Measurements from ENCODE around the gene ZDHHC14.

The ZDHHC14 gene

GRCh38 chr6:157602521-157603295, 221.7 kb downstream of the ZDHHC14 start:
- TF ChIP-seq, protein P1, sequence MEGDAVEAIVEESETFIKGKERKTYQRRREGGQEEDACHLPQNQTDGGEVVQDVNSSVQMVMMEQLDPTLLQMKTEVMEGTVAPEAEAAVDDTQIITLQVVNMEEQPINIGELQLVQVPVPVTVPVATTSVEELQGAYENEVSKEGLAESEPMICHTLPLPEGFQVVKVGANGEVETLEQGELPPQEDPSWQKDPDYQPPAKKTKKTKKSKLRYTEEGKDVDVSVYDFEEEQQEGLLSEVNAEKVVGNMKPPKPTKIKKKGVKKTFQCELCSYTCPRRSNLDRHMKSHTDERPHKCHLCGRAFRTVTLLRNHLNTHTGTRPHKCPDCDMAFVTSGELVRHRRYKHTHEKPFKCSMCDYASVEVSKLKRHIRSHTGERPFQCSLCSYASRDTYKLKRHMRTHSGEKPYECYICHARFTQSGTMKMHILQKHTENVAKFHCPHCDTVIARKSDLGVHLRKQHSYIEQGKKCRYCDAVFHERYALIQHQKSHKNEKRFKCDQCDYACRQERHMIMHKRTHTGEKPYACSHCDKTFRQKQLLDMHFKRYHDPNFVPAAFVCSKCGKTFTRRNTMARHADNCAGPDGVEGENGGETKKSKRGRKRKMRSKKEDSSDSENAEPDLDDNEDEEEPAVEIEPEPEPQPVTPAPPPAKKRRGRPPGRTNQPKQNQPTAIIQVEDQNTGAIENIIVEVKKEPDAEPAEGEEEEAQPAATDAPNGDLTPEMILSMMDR (IDR thresholded peaks at IDR 0.05): no peak

- TF ChIP-seq, protein P1 (IDR thresholded peaks at IDR 0.05): no peak
Observed at GRCh38 chr6:157603314-157603940, 222.4 kb downstream of the ZDHHC14 start.

GRCh38 chr6:157603971-157604370, 223.0 kb downstream of the ZDHHC14 start:
- TF ChIP-seq, protein P1 (IDR thresholded peaks at IDR 0.05): no peak

DNA sequence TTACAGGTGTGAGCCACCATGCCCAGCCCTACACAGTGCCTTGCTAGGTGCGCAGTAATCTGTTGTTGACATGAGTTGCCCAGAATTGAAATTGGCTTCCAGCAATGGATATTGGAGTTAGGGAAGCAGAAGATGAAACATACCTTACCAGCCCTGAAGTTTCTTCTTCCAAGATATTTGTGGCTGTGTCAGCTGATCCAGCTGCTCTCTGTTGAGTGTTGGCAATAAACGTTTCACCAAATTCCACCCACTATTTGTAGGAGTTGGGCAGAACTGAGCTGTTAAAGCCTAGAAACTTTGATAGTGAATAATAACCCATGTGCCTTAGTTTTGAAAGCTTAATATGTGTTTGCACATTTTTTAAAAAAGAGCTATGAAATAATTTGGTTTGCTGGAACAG, 223.8 kb downstream of the ZDHHC14 start:
- TF ChIP-seq, protein P1 (IDR thresholded peaks at IDR 0.05): no peak

GRCh38 chr6:157605484-157605883, 224.5 kb downstream of the ZDHHC14 start:
- TF ChIP-seq, protein P1 (IDR thresholded peaks at IDR 0.05): no peak

DNA sequence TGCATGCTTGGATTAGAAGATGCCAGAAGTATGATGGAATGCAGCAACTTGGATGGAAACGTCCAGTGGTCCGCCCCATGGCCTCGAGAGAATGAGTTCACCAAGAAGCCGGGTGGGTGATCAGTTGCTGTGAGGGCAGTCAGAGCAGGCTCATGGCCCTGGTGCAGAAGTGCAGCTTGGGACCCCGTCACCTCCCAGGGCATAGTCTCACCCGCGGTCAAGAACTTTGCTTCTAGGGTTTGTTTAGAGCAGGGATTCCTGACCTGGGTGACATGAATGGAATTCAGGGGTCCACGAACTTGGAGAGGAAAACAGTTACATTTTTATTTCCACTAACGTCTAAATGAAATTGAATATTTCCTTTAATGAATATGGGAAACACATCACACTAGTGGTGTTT, 225.5 kb downstream of the ZDHHC14 start:
- TF ChIP-seq, protein P1 (IDR thresholded peaks at IDR 0.05): no peak

GRCh38 chr6:157607317-157608109, 226.5 kb downstream of the ZDHHC14 start:
- TF ChIP-seq, protein P1 (IDR thresholded peaks at IDR 0.05): no peak

Measured in LNCAP (cell line).